ENCODE measurements around the gene FAM149B1.

The FAM149B1 gene

GRCh38 chr10:73167783-73168464 lies at the start of gene FAM149B1, which contains the start of gene ECD:
Gene FAM149B1 (plus strand): TSS chr10:73168119. CDS start chr10:73168340, 221 bp downstream.
Gene ECD (minus strand): TSS chr10:73168008. CDS start chr10:73163937, 4,071 bp downstream.
- Histone ChIP-seq H3K27ac (ENCODE audit: low read depth, low read length) (peak within 1 kb of the TSS; percentile 86), H3K79me2 (ENCODE audit: control insufficient read depth, insufficient read depth, low read length, unreplicated experiment) (peaks cover 54% of the 10 kb centered on the region), H3K27me3 (ENCODE audit: insufficient read depth, low read length) (no peaks in the 10 kb centered on the region), H3K4me1 (ENCODE audit: control insufficient read depth, insufficient read depth, low read length, unreplicated experiment) (peaks cover 19% of the 10 kb centered on the region), H3K36me3 (ENCODE audit: insufficient read depth, low read length) (peaks cover 3% of the 10 kb centered on the region), H2AFZ (ENCODE audit: low read length, unreplicated experiment) (peak within 1 kb of the TSS; percentile 95), H3K4me3 (ENCODE audit: low read depth, low read length) (peak within 1 kb of the TSS; percentile 86)

GRCh38 chr10:73119457-73119856 lies 48.5 kb upstream of the FAM149B1 start:
- Histone ChIP-seq H3K79me2 (ENCODE audit: control insufficient read depth, insufficient read depth, low read length, unreplicated experiment) (no peaks in the 10 kb centered on the region), H2AFZ (ENCODE audit: low read length, unreplicated experiment) (no peak overlapping the region), H3K4me1 (ENCODE audit: control insufficient read depth, insufficient read depth, low read length, unreplicated experiment) (peaks cover 21% of the 10 kb centered on the region), H3K27me3 (ENCODE audit: insufficient read depth, low read length) (no peaks in the 10 kb centered on the region), H3K36me3 (ENCODE audit: insufficient read depth, low read length) (no peaks in the 10 kb centered on the region), H3K27ac (ENCODE audit: low read depth, low read length) (no peak overlapping the region), H3K4me3 (ENCODE audit: low read depth, low read length) (no peak overlapping the region)

- no peaks in the 10 kb centered on the region for H3K27me3 ChIP-seq (ENCODE audit: insufficient read depth, low read length)
- H3K4me1 ChIP-seq (ENCODE audit: control insufficient read depth, insufficient read depth, low read length, unreplicated experiment): peaks cover 21% of the 10 kb centered on the region
- H2AFZ ChIP-seq (ENCODE audit: low read length, unreplicated experiment): no peak overlapping the region
- no peaks in the 10 kb centered on the region for H3K36me3 ChIP-seq (ENCODE audit: insufficient read depth, low read length)
- no peak overlapping the region for H3K4me3 ChIP-seq (ENCODE audit: low read depth, low read length)
- no peak overlapping the region for H3K27ac ChIP-seq (ENCODE audit: low read depth, low read length)
- no peaks in the 10 kb centered on the region for H3K79me2 ChIP-seq (ENCODE audit: control insufficient read depth, insufficient read depth, low read length, unreplicated experiment)
These were observed 48.0 kb upstream of the FAM149B1 start for GRCh38 chr10:73119952-73120351.

- H3K4me3 ChIP-seq (ENCODE audit: low read depth, low read length): no peak overlapping the region
- no peaks in the 10 kb centered on the region for H3K79me2 ChIP-seq (ENCODE audit: control insufficient read depth, insufficient read depth, low read length, unreplicated experiment)
- H3K4me1 ChIP-seq (ENCODE audit: control insufficient read depth, insufficient read depth, low read length, unreplicated experiment): peaks cover 2% of the 10 kb centered on the region
- H3K36me3 ChIP-seq (ENCODE audit: insufficient read depth, low read length): 0 out of 2 replicates have a peak, but pooled peaks cover 13% of the 10 kb centered on the region
- H3K27ac ChIP-seq (ENCODE audit: low read depth, low read length): no peak overlapping the region
- H3K27me3 ChIP-seq (ENCODE audit: insufficient read depth, low read length): no peaks in the 10 kb centered on the region
- no peak overlapping the region for H2AFZ ChIP-seq (ENCODE audit: low read length, unreplicated experiment)
These were observed 41.6 kb upstream of the FAM149B1 start for GRCh38 chr10:73126343-73126742.

GRCh38 chr10:73131301-73131700 lies 36.6 kb upstream of the FAM149B1 start:
- Histone ChIP-seq H2AFZ (ENCODE audit: low read length, unreplicated experiment) (no peak overlapping the region), H3K4me3 (ENCODE audit: low read depth, low read length) (no peak overlapping the region), H3K36me3 (ENCODE audit: insufficient read depth, low read length) (peaks cover 32% of the 10 kb centered on the region), H3K4me1 (ENCODE audit: control insufficient read depth, insufficient read depth, low read length, unreplicated experiment) (no peaks in the 10 kb centered on the region), H3K79me2 (ENCODE audit: control insufficient read depth, insufficient read depth, low read length, unreplicated experiment) (no peaks in the 10 kb centered on the region), H3K27ac (ENCODE audit: low read depth, low read length) (no peak overlapping the region), H3K27me3 (ENCODE audit: insufficient read depth, low read length) (no peaks in the 10 kb centered on the region)

GRCh38 chr10:73131913-73132686 lies 35.8 kb upstream of the FAM149B1 start:
- H2AFZ ChIP-seq (ENCODE audit: low read length, unreplicated experiment): no peak overlapping the region
- no peaks in the 10 kb centered on the region for H3K79me2 ChIP-seq (ENCODE audit: control insufficient read depth, insufficient read depth, low read length, unreplicated experiment)
- H3K36me3 ChIP-seq (ENCODE audit: insufficient read depth, low read length): peaks cover 36% of the 10 kb centered on the region
- no peak overlapping the region for H3K27ac ChIP-seq (ENCODE audit: low read depth, low read length)
- no peaks in the 10 kb centered on the region for H3K27me3 ChIP-seq (ENCODE audit: insufficient read depth, low read length)
- H3K4me1 ChIP-seq (ENCODE audit: control insufficient read depth, insufficient read depth, low read length, unreplicated experiment): no peaks in the 10 kb centered on the region
- H3K4me3 ChIP-seq (ENCODE audit: low read depth, low read length): no peak overlapping the region

- Histone ChIP-seq H3K4me1 (ENCODE audit: control insufficient read depth, insufficient read depth, low read length, unreplicated experiment) (no peaks in the 10 kb centered on the region), H3K27me3 (ENCODE audit: insufficient read depth, low read length) (no peaks in the 10 kb centered on the region), H3K4me3 (ENCODE audit: low read depth, low read length) (no peak overlapping the region), H3K79me2 (ENCODE audit: control insufficient read depth, insufficient read depth, low read length, unreplicated experiment) (no peaks in the 10 kb centered on the region), H3K27ac (ENCODE audit: low read depth, low read length) (no peak overlapping the region), H3K36me3 (ENCODE audit: insufficient read depth, low read length) (peaks cover 46% of the 10 kb centered on the region), H2AFZ (ENCODE audit: low read length, unreplicated experiment) (no peak overlapping the region)
These were observed 33.2 kb upstream of the FAM149B1 start for GRCh38 chr10:73134727-73135126.

GRCh38 chr10:73136627-73137026 lies 31.3 kb upstream of the FAM149B1 start:
- Histone ChIP-seq H3K27me3 (ENCODE audit: insufficient read depth, low read length) (no peaks in the 10 kb centered on the region), H3K4me1 (ENCODE audit: control insufficient read depth, insufficient read depth, low read length, unreplicated experiment) (no peaks in the 10 kb centered on the region), H3K4me3 (ENCODE audit: low read depth, low read length) (no peak overlapping the region), H3K36me3 (ENCODE audit: insufficient read depth, low read length) (peaks cover 42% of the 10 kb centered on the region), H3K79me2 (ENCODE audit: control insufficient read depth, insufficient read depth, low read length, unreplicated experiment) (no peaks in the 10 kb centered on the region), H3K27ac (ENCODE audit: low read depth, low read length) (no peak overlapping the region), H2AFZ (ENCODE audit: low read length, unreplicated experiment) (no peak overlapping the region)

GRCh38 chr10:73139251-73139650 lies 28.7 kb upstream of the FAM149B1 start:
- Histone ChIP-seq H3K36me3 (ENCODE audit: insufficient read depth, low read length) (peaks cover 32% of the 10 kb centered on the region), H3K27ac (ENCODE audit: low read depth, low read length) (no peak overlapping the region)

GRCh38 chr10:73141603-73142002 lies 26.3 kb upstream of the FAM149B1 start:
- Histone ChIP-seq H2AFZ (ENCODE audit: low read length, unreplicated experiment) (no peak overlapping the region), H3K79me2 (ENCODE audit: control insufficient read depth, insufficient read depth, low read length, unreplicated experiment) (no peaks in the 10 kb centered on the region), H3K27ac (ENCODE audit: low read depth, low read length) (no peak overlapping the region), H3K36me3 (ENCODE audit: insufficient read depth, low read length) (peaks cover 20% of the 10 kb centered on the region), H3K27me3 (ENCODE audit: insufficient read depth, low read length) (no peaks in the 10 kb centered on the region), H3K4me1 (ENCODE audit: control insufficient read depth, insufficient read depth, low read length, unreplicated experiment) (no peaks in the 10 kb centered on the region), H3K4me3 (ENCODE audit: low read depth, low read length) (no peak overlapping the region)

More at GRCh38 chr10:73139251-73139650, 28.7 kb upstream of the FAM149B1 start:
- Histone ChIP-seq H3K4me3 (ENCODE audit: low read depth, low read length) (no peak overlapping the region), H3K4me1 (ENCODE audit: control insufficient read depth, insufficient read depth, low read length, unreplicated experiment) (no peaks in the 10 kb centered on the region), H3K79me2 (ENCODE audit: control insufficient read depth, insufficient read depth, low read length, unreplicated experiment) (no peaks in the 10 kb centered on the region), H2AFZ (ENCODE audit: low read length, unreplicated experiment) (no peak overlapping the region), H3K27me3 (ENCODE audit: insufficient read depth, low read length) (no peaks in the 10 kb centered on the region)
